ENCODE results near the gene TBX10.

DNA sequence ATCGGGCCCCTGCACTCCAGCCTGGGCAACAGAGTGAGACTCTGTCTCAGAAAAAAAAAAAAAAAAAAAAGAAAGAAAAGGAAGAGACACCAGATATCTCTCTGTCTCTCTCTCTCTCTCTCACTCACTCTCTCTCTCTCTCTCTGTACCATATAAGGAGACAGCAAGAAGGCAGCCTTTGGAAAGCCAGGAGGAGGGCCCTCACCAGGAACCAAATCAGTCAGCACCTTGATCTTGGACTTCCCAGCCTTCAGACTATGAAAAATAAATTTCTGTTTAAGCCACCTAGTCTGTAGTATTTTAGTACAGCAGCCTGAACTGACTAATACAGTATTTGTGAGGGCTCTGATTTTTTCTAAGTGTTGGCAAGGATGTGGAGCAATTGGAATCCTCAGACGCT, 48.4 kb upstream of the TBX10 start:
- TF ChIP-seq EP300 (conservative IDR thresholded peaks at IDR 0.05; ENCODE audit: poor library complexity, severe bottlenecking) (no peak), POLR2AphosphoS5 (IDR thresholded peaks at IDR 0.05) (no peak), MXI1 (conservative IDR thresholded peaks at IDR 0.05; ENCODE audit: poor library complexity, severe bottlenecking) (no peak)
- TF ChIP-seq, protein P1, sequence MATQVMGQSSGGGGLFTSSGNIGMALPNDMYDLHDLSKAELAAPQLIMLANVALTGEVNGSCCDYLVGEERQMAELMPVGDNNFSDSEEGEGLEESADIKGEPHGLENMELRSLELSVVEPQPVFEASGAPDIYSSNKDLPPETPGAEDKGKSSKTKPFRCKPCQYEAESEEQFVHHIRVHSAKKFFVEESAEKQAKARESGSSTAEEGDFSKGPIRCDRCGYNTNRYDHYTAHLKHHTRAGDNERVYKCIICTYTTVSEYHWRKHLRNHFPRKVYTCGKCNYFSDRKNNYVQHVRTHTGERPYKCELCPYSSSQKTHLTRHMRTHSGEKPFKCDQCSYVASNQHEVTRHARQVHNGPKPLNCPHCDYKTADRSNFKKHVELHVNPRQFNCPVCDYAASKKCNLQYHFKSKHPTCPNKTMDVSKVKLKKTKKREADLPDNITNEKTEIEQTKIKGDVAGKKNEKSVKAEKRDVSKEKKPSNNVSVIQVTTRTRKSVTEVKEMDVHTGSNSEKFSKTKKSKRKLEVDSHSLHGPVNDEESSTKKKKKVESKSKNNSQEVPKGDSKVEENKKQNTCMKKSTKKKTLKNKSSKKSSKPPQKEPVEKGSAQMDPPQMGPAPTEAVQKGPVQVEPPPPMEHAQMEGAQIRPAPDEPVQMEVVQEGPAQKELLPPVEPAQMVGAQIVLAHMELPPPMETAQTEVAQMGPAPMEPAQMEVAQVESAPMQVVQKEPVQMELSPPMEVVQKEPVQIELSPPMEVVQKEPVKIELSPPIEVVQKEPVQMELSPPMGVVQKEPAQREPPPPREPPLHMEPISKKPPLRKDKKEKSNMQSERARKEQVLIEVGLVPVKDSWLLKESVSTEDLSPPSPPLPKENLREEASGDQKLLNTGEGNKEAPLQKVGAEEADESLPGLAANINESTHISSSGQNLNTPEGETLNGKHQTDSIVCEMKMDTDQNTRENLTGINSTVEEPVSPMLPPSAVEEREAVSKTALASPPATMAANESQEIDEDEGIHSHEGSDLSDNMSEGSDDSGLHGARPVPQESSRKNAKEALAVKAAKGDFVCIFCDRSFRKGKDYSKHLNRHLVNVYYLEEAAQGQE (IDR thresholded peaks at IDR 0.05; ENCODE audit: borderline replicate concordance): no peak
- TF ChIP-seq, protein P2, sequence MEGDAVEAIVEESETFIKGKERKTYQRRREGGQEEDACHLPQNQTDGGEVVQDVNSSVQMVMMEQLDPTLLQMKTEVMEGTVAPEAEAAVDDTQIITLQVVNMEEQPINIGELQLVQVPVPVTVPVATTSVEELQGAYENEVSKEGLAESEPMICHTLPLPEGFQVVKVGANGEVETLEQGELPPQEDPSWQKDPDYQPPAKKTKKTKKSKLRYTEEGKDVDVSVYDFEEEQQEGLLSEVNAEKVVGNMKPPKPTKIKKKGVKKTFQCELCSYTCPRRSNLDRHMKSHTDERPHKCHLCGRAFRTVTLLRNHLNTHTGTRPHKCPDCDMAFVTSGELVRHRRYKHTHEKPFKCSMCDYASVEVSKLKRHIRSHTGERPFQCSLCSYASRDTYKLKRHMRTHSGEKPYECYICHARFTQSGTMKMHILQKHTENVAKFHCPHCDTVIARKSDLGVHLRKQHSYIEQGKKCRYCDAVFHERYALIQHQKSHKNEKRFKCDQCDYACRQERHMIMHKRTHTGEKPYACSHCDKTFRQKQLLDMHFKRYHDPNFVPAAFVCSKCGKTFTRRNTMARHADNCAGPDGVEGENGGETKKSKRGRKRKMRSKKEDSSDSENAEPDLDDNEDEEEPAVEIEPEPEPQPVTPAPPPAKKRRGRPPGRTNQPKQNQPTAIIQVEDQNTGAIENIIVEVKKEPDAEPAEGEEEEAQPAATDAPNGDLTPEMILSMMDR (IDR thresholded peaks at IDR 0.05; ENCODE audit: poor library complexity, severe bottlenecking): no peak

Measured in neural cell (in vitro differentiated cells).